K562 (cell line): Measurements from ENCODE around the gene HOXD9. TPM values are rescaled to one million over a fixed set of nuclear protein-coding genes. Genes with fewer than 3 reads are reported as not detected.
A peak's percentile ranks its signal among the peaks of the same experiment; 100 is the strongest.

ENCODE experiments used
- BRCA1 ChIP-seq, 2 experiments: fragments of 450-650 bp in 1 of 2; sonication (generic) in 1 of 2; formaldehyde crosslinking in 1 of 2; IDR thresholded peaks; 2 replicates each; pipeline versions ENCODE4 v1.5.0 to v1.6.1; 2017 to 2020; ENCODE audit warnings: mild to moderate bottlenecking in 1 of 2, missing genetic modification reagents in 1 of 2
- CBX8 ChIP-seq: fragments of 200-600 bp; sonication (generic); IDR thresholded peaks from 2 replicates; pipeline ENCODE4 v1.6.1; 2012; ENCODE audit warnings: borderline replicate concordance, mixed run types, low read depth, mild to moderate bottlenecking, moderate library complexity, mixed read lengths, low read length, control low read depth, inconsistent platforms; ENCODE audit not compliant: poor library complexity, severe bottlenecking; ENCODE audit errors: extremely low read depth
- CHCHD3 ChIP-seq: fragments of 250-450 bp; sonication (Bioruptor Pico); IDR thresholded peaks from 2 replicates; pipeline ENCODE4 v2.1.2; 2022; ENCODE audit warnings: mild to moderate bottlenecking
- KLF6 ChIP-seq: fragments of 250-450 bp; sonication (Bioruptor Pico); IDR thresholded peaks from 2 replicates; pipeline ENCODE4 v1.4.0; 2020; ENCODE audit warnings: mild to moderate bottlenecking, moderate library complexity, borderline replicate concordance
- NCOR1 ChIP-seq: fragments of 450-650 bp; IDR thresholded peaks from 2 replicates; pipeline ENCODE4 v1.6.1; 2016; ENCODE audit warnings: mild to moderate bottlenecking, moderate library complexity
- TCFL5 ChIP-seq: fragments of 250-450 bp; sonication (Bioruptor Pico); conservative IDR thresholded peaks from 2 replicates; pipeline ENCODE4 v1.6.1; 2021; ENCODE audit warnings: mild to moderate bottlenecking, moderate library complexity, matching md5 sums
- ZBTB7A ChIP-seq: IDR thresholded peaks from 2 replicates; pipeline ENCODE4 v1.6.1; 2011; ENCODE audit warnings: low read depth, mild to moderate bottlenecking, low read length, moderate library complexity, borderline replicate concordance; ENCODE audit not compliant: control insufficient read depth
- polyA plus RNA-seq, 8 experiments: library from polyadenylated mRNA; depleted of rRNA in 4 of 8; stranded (reverse) in 5 of 8; unstranded in 3 of 8; fragments of >200 nt; fragmentation: Nextera tagmentation in 2 of 8; fragmentation: Illumina TruSeq in 1 of 8; extraction: Ambion mirVana in 2 of 8; extraction: Trizol in 1 of 8; gene quantifications; 2 replicates each; pipeline versions ENCODE4 v1.2.1 to v1.2.3, GENCODE V29; 2011 to 2014; ENCODE audit warnings: inconsistent platforms in 1 of 8, missing spikeins in 1 of 8
- total RNA-seq, 7 experiments: library from RNA; depleted of rRNA in 6 of 7; stranded (reverse); fragments of >200 nt in 6 of 7; fragmentation: Illumina TruSeq in 2 of 7; extraction: Trizol in 2 of 7; gene quantifications; 2 replicates each; pipeline versions ENCODE4 v1.2.1 to v1.2.3, GENCODE V29; 2011 to 2021; ENCODE audit warnings: low replicate concordance in 1 of 7
- TF ChIP-seq, protein P1 (sequence below): sonication (generic); formaldehyde crosslinking; IDR thresholded peaks from 2 replicates; pipeline ENCODE4 v1.8.1; 2023; ENCODE audit warnings: missing genetic modification reagents, mild to moderate bottlenecking, borderline replicate concordance
- TF ChIP-seq, protein P2 (sequence below): fragments of 250-450 bp; sonication (Bioruptor Pico); IDR thresholded peaks from 2 replicates; pipeline ENCODE4 v1.4.0; 2020
- TF ChIP-seq, protein P3 (sequence below): fragments of 450-650 bp; IDR thresholded peaks from 2 replicates; pipeline ENCODE4 v1.6.1; 2014; ENCODE audit warnings: low read depth, mild to moderate bottlenecking, moderate library complexity, borderline replicate concordance
- TF ChIP-seq, protein P4 (sequence below): fragments of 450-650 bp; IDR thresholded peaks from 2 replicates; pipeline ENCODE4 v1.6.1; 2017; ENCODE audit warnings: mild to moderate bottlenecking, moderate library complexity

The HOXD9 gene
- total and polyA plus RNA-seq, 9 of the 15 experiments (the other 6 are each of a cell fraction or from before 2014, with no cell fraction given), result not detected

DNA sequence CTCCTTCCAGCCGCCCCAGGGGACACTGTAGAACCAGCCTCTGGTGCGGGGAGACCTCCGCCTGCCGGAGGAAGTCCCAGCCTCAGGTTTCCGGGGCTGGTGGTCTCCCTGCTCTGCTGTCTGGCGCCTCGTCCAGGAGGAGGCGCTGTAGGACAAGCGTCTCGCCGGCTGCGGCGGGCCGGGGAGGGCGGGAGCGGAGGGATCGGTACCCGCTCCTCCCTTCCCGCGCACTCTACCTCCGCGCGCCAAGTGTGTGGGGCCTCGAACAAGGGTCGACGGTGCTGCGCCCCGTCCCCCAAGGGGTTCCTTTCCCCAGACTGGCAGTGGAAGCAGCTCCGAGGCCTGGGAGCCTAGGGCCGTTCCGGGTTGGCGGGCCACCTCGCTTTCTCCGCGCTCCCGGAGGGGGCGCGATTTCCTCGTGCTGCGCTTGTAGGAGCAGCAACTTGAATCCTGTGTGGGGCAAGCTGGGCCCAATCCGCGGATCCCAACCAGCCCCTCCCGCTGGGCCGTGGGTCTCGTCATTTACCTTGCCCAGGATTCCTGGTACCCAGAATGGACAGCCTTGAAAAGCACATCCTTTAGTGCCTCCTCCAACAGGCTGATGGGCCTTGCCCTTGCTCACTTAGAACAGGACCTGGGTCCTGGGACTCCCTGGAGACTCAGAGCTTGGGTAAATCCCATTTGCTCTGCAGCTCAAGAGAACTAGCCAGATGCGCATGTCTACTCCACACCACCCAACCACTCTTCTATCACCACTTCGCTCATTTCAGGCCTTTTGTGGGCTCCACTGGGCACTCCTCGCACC, 18.2 kb downstream of the HOXD9 start (continued):
- TF ChIP-seq ZBTB7A (peak; percentile 84; the same call in 1 of the 2 replicates), KLF6 (no peak), CHCHD3 (CRISPR knock-in tag) (no peak), NCOR1 (no peak), TCFL5 (CRISPR knock-in tag) (no peak), CBX8 (no peak), BRCA1 (IDR thresholded peaks at IDR 0.05) (no peak), BRCA1 (CRISPR knock-in tag; IDR thresholded peaks at IDR 0.05) (no peak)
- TF ChIP-seq, protein P1, sequence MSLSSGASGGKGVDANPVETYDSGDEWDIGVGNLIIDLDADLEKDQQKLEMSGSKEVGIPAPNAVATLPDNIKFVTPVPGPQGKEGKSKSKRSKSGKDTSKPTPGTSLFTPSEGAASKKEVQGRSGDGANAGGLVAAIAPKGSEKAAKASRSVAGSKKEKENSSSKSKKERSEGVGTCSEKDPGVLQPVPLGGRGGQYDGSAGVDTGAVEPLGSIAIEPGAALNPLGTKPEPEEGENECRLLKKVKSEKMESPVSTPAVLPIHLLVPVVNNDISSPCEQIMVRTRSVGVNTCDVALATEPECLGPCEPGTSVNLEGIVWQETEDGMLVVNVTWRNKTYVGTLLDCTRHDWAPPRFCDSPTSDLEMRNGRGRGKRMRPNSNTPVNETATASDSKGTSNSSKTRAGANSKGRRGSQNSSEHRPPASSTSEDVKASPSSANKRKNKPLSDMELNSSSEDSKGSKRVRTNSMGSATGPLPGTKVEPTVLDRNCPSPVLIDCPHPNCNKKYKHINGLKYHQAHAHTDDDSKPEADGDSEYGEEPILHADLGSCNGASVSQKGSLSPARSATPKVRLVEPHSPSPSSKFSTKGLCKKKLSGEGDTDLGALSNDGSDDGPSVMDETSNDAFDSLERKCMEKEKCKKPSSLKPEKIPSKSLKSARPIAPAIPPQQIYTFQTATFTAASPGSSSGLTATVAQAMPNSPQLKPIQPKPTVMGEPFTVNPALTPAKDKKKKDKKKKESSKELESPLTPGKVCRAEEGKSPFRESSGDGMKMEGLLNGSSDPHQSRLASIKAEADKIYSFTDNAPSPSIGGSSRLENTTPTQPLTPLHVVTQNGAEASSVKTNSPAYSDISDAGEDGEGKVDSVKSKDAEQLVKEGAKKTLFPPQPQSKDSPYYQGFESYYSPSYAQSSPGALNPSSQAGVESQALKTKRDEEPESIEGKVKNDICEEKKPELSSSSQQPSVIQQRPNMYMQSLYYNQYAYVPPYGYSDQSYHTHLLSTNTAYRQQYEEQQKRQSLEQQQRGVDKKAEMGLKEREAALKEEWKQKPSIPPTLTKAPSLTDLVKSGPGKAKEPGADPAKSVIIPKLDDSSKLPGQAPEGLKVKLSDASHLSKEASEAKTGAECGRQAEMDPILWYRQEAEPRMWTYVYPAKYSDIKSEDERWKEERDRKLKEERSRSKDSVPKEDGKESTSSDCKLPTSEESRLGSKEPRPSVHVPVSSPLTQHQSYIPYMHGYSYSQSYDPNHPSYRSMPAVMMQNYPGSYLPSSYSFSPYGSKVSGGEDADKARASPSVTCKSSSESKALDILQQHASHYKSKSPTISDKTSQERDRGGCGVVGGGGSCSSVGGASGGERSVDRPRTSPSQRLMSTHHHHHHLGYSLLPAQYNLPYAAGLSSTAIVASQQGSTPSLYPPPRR (CRISPR knock-in tag), result no peak
- TF ChIP-seq, protein P2, sequence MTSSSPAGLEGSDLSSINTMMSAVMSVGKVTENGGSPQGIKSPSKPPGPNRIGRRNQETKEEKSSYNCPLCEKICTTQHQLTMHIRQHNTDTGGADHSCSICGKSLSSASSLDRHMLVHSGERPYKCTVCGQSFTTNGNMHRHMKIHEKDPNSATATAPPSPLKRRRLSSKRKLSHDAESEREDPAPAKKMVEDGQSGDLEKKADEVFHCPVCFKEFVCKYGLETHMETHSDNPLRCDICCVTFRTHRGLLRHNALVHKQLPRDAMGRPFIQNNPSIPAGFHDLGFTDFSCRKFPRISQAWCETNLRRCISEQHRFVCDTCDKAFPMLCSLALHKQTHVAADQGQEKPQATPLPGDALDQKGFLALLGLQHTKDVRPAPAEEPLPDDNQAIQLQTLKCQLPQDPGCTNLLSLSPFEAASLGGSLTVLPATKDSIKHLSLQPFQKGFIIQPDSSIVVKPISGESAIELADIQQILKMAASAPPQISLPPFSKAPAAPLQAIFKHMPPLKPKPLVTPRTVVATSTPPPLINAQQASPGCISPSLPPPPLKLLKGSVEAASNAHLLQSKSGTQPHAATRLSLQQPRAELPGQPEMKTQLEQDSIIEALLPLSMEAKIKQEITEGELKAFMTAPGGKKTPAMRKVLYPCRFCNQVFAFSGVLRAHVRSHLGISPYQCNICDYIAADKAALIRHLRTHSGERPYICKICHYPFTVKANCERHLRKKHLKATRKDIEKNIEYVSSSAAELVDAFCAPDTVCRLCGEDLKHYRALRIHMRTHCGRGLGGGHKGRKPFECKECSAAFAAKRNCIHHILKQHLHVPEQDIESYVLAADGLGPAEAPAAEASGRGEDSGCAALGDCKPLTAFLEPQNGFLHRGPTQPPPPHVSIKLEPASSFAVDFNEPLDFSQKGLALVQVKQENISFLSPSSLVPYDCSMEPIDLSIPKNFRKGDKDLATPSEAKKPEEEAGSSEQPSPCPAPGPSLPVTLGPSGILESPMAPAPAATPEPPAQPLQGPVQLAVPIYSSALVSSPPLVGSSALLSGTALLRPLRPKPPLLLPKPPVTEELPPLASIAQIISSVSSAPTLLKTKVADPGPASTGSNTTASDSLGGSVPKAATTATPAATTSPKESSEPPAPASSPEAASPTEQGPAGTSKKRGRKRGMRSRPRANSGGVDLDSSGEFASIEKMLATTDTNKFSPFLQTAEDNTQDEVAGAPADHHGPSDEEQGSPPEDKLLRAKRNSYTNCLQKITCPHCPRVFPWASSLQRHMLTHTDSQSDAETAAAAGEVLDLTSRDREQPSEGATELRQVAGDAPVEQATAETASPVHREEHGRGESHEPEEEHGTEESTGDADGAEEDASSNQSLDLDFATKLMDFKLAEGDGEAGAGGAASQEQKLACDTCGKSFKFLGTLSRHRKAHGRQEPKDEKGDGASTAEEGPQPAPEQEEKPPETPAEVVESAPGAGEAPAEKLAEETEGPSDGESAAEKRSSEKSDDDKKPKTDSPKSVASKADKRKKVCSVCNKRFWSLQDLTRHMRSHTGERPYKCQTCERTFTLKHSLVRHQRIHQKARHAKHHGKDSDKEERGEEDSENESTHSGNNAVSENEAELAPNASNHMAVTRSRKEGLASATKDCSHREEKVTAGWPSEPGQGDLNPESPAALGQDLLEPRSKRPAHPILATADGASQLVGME (CRISPR knock-in tag), result 0 out of 2 replicates have a peak, but pooled peaks have one; percentile 65
- TF ChIP-seq, protein P3, sequence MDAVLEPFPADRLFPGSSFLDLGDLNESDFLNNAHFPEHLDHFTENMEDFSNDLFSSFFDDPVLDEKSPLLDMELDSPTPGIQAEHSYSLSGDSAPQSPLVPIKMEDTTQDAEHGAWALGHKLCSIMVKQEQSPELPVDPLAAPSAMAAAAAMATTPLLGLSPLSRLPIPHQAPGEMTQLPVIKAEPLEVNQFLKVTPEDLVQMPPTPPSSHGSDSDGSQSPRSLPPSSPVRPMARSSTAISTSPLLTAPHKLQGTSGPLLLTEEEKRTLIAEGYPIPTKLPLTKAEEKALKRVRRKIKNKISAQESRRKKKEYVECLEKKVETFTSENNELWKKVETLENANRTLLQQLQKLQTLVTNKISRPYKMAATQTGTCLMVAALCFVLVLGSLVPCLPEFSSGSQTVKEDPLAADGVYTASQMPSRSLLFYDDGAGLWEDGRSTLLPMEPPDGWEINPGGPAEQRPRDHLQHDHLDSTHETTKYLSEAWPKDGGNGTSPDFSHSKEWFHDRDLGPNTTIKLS, result peak; percentile 60; the same call in 1 of the 2 replicates
- TF ChIP-seq, protein P4, sequence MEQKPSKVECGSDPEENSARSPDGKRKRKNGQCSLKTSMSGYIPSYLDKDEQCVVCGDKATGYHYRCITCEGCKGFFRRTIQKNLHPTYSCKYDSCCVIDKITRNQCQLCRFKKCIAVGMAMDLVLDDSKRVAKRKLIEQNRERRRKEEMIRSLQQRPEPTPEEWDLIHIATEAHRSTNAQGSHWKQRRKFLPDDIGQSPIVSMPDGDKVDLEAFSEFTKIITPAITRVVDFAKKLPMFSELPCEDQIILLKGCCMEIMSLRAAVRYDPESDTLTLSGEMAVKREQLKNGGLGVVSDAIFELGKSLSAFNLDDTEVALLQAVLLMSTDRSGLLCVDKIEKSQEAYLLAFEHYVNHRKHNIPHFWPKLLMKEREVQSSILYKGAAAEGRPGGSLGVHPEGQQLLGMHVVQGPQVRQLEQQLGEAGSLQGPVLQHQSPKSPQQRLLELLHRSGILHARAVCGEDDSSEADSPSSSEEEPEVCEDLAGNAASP, result no peak
